Thoracic aorta (tissue), 2 donors: ENCODE measurements around the gene CCDC122. TPM values are rescaled to one million over a fixed set of nuclear protein-coding genes. Genes with fewer than 3 reads are reported as not detected.
A peak's percentile ranks its signal among the peaks of the same experiment; 100 is the strongest.

Source experiments
- ATAC-seq: fragments of 150-250 bp; one replicate; pipeline ENCODE4 v1.8.0; 2017; ENCODE audit warnings: low read depth; ENCODE audit not compliant: insufficient number of reproducible peaks, low FRiP score
- DNase-seq: peaks from one replicate; pipeline ENCODE4 v3.0.0-alpha.2; 2020; ENCODE audit warnings: low spot score
- H3K27ac ChIP-seq, 2 donors: fragments of 200-600 bp; sonication (generic); 1 replicate in 1 of 2; 2 replicates in 1 of 2; pipeline ENCODE4 v1.5.1; 2016; ENCODE audit warnings: mild to moderate bottlenecking in 2 of 2, moderate library complexity in 2 of 2
- H3K27me3 ChIP-seq: fragments of 200-600 bp; sonication (generic); replicated peaks from 2 replicates; pipeline ENCODE4 v1.6.0; 2016; ENCODE audit warnings: mild to moderate bottlenecking; ENCODE audit not compliant: insufficient read depth
- H3K36me3 ChIP-seq: fragments of 200-600 bp; sonication (generic); one replicate; pipeline ENCODE4 v1.5.1; 2016
- H3K4me1 ChIP-seq, 2 donors: fragments of 200-600 bp; sonication (generic); 1 replicate in 1 of 2; 2 replicates in 1 of 2; pipeline versions ENCODE4 v1.5.1 to v1.6.0; 2016; ENCODE audit warnings: low read depth in 2 of 2, mild to moderate bottlenecking in 1 of 2; ENCODE audit not compliant: control insufficient read depth in 1 of 2
- H3K4me3 ChIP-seq: fragments of 200-600 bp; sonication (generic); 2 replicates; pipeline ENCODE4 v1.5.1; 2016; ENCODE audit warnings: mild to moderate bottlenecking
- H3K9me3 ChIP-seq: fragments of 200-600 bp; sonication (generic); 2 replicates; pipeline ENCODE4 v1.5.1; 2016
- total RNA-seq, 2 donors: library from RNA; depleted of rRNA; stranded (reverse); fragments of >200 nt; gene quantifications; one replicate each; pipeline versions ENCODE4 v1.1.0 to v1.2.3, GENCODE V29; 2016
- TF ChIP-seq, protein P1 (sequence below): fragments of 200-600 bp; sonication (generic); IDR thresholded peaks from one replicate; pipeline ENCODE4 v1.5.1; 2019; ENCODE audit warnings: antibody characterized with exemption

The CCDC122 gene
- total RNA-seq, 2 donors from 2014 or later: 0.54 to 1.1 TPM

DNA sequence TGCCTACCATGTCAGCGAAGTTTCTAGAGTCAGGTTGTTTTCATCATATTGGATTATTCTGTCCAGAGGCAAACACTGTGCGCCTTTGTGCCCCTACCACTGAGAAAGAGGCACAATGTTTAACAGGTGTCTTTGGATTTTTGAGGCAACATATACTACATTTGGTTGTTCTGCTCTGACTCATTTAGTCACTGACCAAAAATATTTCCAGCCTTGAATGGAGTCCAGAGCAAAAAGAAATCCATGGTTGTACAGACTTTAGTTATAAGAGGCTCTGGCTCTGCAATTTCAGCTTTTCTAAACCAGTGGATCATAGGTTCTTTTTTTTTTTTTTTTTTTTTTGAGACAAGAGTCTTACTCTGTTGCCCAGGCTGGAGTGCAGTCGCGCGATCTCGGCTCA lies 35.9 kb upstream of the CCDC122 start:
- Histone ChIP-seq H3K27ac (no peak overlapping the region), H3K27me3 (no peaks in the 10 kb centered on the region), H3K9me3 (no peaks in the 10 kb centered on the region), H3K36me3 (no peaks in the 10 kb centered on the region), H3K4me1 (peaks cover 5 to 24% of the 10 kb centered on the region in 2 donors), H3K4me3 (no peak overlapping the region)
- peak; percentile 70 for ATAC-seq
- DNase-seq: no peak
- TF ChIP-seq, protein P1, sequence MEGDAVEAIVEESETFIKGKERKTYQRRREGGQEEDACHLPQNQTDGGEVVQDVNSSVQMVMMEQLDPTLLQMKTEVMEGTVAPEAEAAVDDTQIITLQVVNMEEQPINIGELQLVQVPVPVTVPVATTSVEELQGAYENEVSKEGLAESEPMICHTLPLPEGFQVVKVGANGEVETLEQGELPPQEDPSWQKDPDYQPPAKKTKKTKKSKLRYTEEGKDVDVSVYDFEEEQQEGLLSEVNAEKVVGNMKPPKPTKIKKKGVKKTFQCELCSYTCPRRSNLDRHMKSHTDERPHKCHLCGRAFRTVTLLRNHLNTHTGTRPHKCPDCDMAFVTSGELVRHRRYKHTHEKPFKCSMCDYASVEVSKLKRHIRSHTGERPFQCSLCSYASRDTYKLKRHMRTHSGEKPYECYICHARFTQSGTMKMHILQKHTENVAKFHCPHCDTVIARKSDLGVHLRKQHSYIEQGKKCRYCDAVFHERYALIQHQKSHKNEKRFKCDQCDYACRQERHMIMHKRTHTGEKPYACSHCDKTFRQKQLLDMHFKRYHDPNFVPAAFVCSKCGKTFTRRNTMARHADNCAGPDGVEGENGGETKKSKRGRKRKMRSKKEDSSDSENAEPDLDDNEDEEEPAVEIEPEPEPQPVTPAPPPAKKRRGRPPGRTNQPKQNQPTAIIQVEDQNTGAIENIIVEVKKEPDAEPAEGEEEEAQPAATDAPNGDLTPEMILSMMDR: no peak

DNA sequence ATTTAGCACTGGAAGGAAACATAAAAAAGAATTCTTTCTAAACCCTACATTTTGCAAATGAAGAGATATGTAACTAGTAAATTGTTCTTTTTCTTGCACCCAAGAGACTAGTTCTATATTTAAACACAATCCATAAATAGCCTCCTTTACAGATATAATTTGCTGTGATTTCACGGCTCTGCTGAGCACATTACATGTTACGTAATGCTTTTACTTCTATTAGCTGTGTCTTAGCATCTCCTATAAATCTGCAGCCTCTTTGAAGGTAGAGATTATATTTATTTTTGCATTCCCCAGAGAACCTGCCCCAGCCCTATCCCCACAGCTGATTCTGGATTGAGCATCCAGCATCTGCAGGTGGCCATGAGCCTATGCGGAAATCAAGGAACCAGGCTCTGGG lies 32.3 kb upstream of the CCDC122 start:
- DNase-seq: no peak
- no peak for ATAC-seq
- Histone ChIP-seq H3K36me3 (no peaks in the 10 kb centered on the region), H3K4me1 (peaks cover 5 to 33% of the 10 kb centered on the region in 2 donors), H3K4me3 (no peak overlapping the region), H3K27ac (no peak overlapping the region), H3K9me3 (no peaks in the 10 kb centered on the region), H3K27me3 (no peaks in the 10 kb centered on the region)
- TF ChIP-seq, protein P1: no peak

DNA sequence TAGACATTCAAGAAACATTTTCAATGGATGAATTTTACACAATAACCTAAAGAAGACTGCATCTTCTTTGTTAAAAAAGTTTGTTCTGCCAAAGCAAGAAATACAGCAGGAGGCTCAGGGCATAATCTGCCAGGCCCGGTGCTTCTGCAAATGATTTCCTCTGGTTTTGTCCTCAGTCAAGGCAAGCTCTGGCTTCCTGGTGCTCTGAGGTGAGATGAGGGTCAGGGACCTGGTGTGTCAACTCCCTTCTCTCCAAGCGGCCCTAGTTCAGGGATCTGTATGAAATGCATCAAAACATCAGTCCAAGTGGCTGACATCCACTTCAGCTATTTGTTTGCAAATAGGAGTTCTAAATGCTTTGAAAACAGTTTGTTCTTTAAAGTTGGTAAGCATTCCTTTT lies 31.7 kb upstream of the CCDC122 start:
- no peak for ATAC-seq
- peaks cover 5 to 33% of the 10 kb centered on the region in 2 donors for H3K4me1 ChIP-seq
- DNase-seq: no peak

DNA sequence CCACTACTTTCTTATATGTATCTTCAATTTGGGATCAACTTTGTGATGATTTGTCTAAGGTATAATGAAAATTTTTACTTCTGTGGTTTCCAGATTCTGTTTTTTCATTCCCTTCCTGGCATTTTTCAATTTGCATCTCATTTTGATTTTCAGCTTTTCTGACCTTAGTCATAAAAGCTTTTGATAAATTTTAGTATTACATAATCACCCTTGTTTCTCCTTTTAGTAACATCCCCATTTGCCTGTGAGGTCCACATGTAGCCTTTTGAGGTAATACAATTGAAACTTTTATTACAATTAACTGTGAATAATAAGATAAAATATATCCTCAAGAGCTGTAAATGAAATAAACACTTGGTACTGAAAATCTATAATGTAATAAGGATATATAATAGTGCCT lies 31.3 kb upstream of the CCDC122 start:
- DNase-seq (no peak), ATAC-seq (no peak)
- no peaks in the 10 kb centered on the region for H3K27me3 ChIP-seq
- TF ChIP-seq, protein P1: no peak
- no peaks in the 10 kb centered on the region for H3K9me3 ChIP-seq
- H3K4me3 ChIP-seq: no peak overlapping the region
- H3K27ac ChIP-seq: no peak overlapping the region
- peaks cover 5 to 31% of the 10 kb centered on the region in 2 donors for H3K4me1 ChIP-seq
- no peaks in the 10 kb centered on the region for H3K36me3 ChIP-seq

More for the DNA sequence above, 31.7 kb upstream of the CCDC122 start:
- Histone ChIP-seq H3K4me3 (no peak overlapping the region), H3K9me3 (no peaks in the 10 kb centered on the region), H3K27ac (no peak overlapping the region), H3K27me3 (no peaks in the 10 kb centered on the region), H3K36me3 (no peaks in the 10 kb centered on the region)
- TF ChIP-seq, protein P1: no peak

DNA sequence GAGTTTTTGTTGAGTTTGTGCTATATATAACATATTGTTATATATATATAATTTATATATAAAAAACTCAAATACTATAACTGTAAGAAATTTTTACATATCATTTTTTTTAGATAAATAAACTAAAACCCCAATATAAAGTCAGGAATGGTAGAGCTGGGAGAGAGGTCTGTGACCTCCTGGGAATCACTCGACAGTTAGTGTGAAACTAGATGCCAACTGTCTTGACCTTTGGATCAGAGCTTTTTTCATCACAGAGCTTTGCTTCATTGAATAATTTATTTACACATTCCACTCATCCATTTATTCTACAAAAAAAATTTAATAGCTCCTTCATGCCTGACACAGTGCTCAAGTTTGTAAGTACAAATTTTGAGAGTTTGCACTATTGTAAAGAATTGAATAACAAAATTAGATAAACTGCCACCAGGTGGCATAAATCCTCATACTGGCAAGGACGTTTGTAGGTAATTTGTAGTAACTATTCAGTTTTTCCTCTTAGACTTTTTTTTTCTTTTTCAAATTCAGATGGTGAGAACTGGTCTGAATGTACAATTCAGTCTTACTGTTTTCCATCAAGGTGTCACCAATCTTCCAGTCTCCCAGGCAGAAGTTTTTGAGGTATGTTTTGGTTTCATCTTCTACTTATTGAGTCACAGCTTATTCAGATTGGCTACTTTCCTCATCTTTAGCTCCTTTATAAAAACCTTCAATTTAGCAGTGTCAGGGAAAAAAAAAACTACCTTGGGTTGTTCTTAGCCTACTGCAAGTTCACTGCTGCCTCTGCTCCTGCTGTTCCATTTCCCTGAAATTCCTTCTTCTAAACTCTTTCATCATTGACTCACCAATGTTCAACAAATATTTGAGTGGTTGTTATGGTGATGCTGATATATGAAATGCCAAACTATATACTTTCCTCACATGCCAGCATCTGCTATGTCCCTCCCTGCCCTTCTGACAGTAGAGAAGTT lies 28.9 kb upstream of the CCDC122 start:
- no peak overlapping the region for H3K4me3 ChIP-seq
- H3K27ac ChIP-seq: no peak overlapping the region
- no peaks in the 10 kb centered on the region for H3K36me3 ChIP-seq
- H3K9me3 ChIP-seq: no peaks in the 10 kb centered on the region
- TF ChIP-seq, protein P1: peak; percentile 61
- no peaks in the 10 kb centered on the region for H3K27me3 ChIP-seq
- H3K4me1 ChIP-seq: peaks cover 3 to 20% of the 10 kb centered on the region in 2 donors
- no peak for ATAC-seq
- DNase-seq: no peak
